NOMO-1 (cell line): ENCODE measurements around the gene SLC25A36.

Experiments used
- DNase-seq, 2 experiments: peaks; one replicate each; lab custom pipeline; 2025; ENCODE audit not compliant: unreplicated experiment in 2 of 2; lab: John Stamatoyannopoulos, UW

SLC25A36 gene

GRCh38 chr3:140941434-140942220 is at the start of gene SLC25A36:
Gene SLC25A36 (plus strand): TSS chr3:140941836. CDS start chr3:140942055, 219 bp downstream.
- peak; percentile 98 to 100 for DNase-seq

GRCh38 chr3:140896997-140897396 is 44.6 kb upstream of the SLC25A36 start:
- DNase-seq, result peak in 1 of 2 experiments; percentile 14

GRCh38 chr3:140898340-140899180 is 43.1 kb upstream of the SLC25A36 start:
- peak; percentile 50 to 86 for DNase-seq

- no peak for DNase-seq
Measured at GRCh38 chr3:140899363-140899762, 42.3 kb upstream of the SLC25A36 start.

GRCh38 chr3:140902791-140903190 is 38.8 kb upstream of the SLC25A36 start:
- no peak for DNase-seq

GRCh38 chr3:140903196-140903595 is 38.4 kb upstream of the SLC25A36 start:
- DNase-seq, result no peak

- DNase-seq, result peak in 1 of 2 experiments; percentile 12
Measured at GRCh38 chr3:140904521-140904920, 37.1 kb upstream of the SLC25A36 start.

GRCh38 chr3:140905559-140905958 is 36.1 kb upstream of the SLC25A36 start:
- no peak for DNase-seq

GRCh38 chr3:140906785-140907184 is 34.9 kb upstream of the SLC25A36 start:
- peak in 1 of 2 experiments; percentile 8 for DNase-seq

GRCh38 chr3:140910860-140911259 is 30.8 kb upstream of the SLC25A36 start:
- no peak for DNase-seq

- no peak for DNase-seq
Measured at GRCh38 chr3:140911822-140912221, 29.8 kb upstream of the SLC25A36 start.

- DNase-seq, result no peak
Measured at GRCh38 chr3:140913728-140914127, 27.9 kb upstream of the SLC25A36 start.

GRCh38 chr3:140914384-140914945 is 27.2 kb upstream of the SLC25A36 start:
- DNase-seq, result peak in 1 of 2 experiments; percentile 48

GRCh38 chr3:140916603-140917002 is 25.0 kb upstream of the SLC25A36 start:
- DNase-seq, result no peak

- DNase-seq, result no peak
Measured at GRCh38 chr3:140917772-140918171, 23.9 kb upstream of the SLC25A36 start.

GRCh38 chr3:140920029-140920428 is 21.6 kb upstream of the SLC25A36 start:
- DNase-seq, result no peak

- peak in 1 of 2 experiments; percentile 48 for DNase-seq
Measured at GRCh38 chr3:140922634-140923033, 19.0 kb upstream of the SLC25A36 start.

GRCh38 chr3:140924097-140924873 is 17.4 kb upstream of the SLC25A36 start:
- DNase-seq, result no peak

GRCh38 chr3:140927279-140928069 is 14.2 kb upstream of the SLC25A36 start:
- DNase-seq, result peak in 1 of 2 experiments; percentile 8

GRCh38 chr3:140929446-140929845 is 12.2 kb upstream of the SLC25A36 start:
- DNase-seq, result no peak
